DOHH2 (cell line): Measurements from ENCODE around the gene CFAP77.

Experiments
- H3F3A ChIP-seq: fragments of 200-600 bp; sonication (generic), shearing (Covaris generic); 2 replicates; pipeline ENCODE4 v1.6.0; 2016; ENCODE audit warnings: antibody characterized with exemption, mild to moderate bottlenecking; ENCODE audit not compliant: control insufficient read depth, insufficient read depth
- H3K27ac ChIP-seq: fragments of 200-600 bp; sonication (generic); 2 replicates; pipeline ENCODE4 v1.5.1; 2014; ENCODE audit warnings: low read depth, mild to moderate bottlenecking, low read length, moderate library complexity
- H3K27me3 ChIP-seq: fragments of 200-600 bp; sonication (generic); 2 replicates; pipeline ENCODE4 v1.6.1; 2014; ENCODE audit warnings: mild to moderate bottlenecking, low read length, mixed read lengths; ENCODE audit not compliant: control insufficient read depth
- H3K36me3 ChIP-seq: fragments of 200-600 bp; sonication (generic); 2 replicates; pipeline ENCODE4 v1.6.1; 2014; ENCODE audit warnings: mild to moderate bottlenecking, low read length, moderate library complexity, mixed read lengths; ENCODE audit not compliant: control insufficient read depth
- H3K4me1 ChIP-seq: fragments of 200-600 bp; sonication (generic); 2 replicates; pipeline ENCODE4 v1.6.1; 2014; ENCODE audit warnings: mild to moderate bottlenecking, low read length, mixed read lengths; ENCODE audit not compliant: control insufficient read depth
- H3K4me2 ChIP-seq: fragments of 200-600 bp; sonication (generic); 2 replicates; pipeline ENCODE4 v1.6.0; 2014; ENCODE audit warnings: mild to moderate bottlenecking, low read length, moderate library complexity
- H3K4me3 ChIP-seq: fragments of 200-600 bp; sonication (generic); 2 replicates; pipeline ENCODE4 v1.5.1; 2014; ENCODE audit warnings: mild to moderate bottlenecking, low read length, mixed read lengths
- H3K79me2 ChIP-seq: fragments of 200-600 bp; sonication (generic); 2 replicates; pipeline ENCODE4 v1.6.1; 2014; ENCODE audit warnings: mild to moderate bottlenecking, low read length, mixed read lengths; ENCODE audit not compliant: control insufficient read depth
- H3K9me2 ChIP-seq: fragments of 200-600 bp; sonication (generic); replicated peaks from 2 replicates; pipeline ENCODE4 v1.6.1; 2014; ENCODE audit warnings: mild to moderate bottlenecking, low read length, mixed read lengths; ENCODE audit not compliant: control insufficient read depth
- H3K9me3 ChIP-seq: fragments of 200-600 bp; sonication (generic); 2 replicates; pipeline ENCODE4 v1.6.1; 2014; ENCODE audit warnings: antibody characterized with exemption, low read length, mixed read lengths; ENCODE audit not compliant: control insufficient read depth, insufficient read depth
- H4K20me1 ChIP-seq: fragments of 200-600 bp; sonication (generic); 2 replicates; pipeline ENCODE4 v1.6.0; 2014; ENCODE audit warnings: low read depth, mild to moderate bottlenecking, antibody characterized with exemption, low read length, moderate library complexity; ENCODE audit not compliant: control insufficient read depth, insufficient read depth
- EZH2phosphoT487 ChIP-seq: fragments of 200-600 bp; sonication (generic); IDR thresholded peaks from 2 replicates; pipeline ENCODE4 v1.6.1; 2017; ENCODE audit warnings: borderline replicate concordance, mild to moderate bottlenecking, antibody characterized with exemption, low read length, moderate library complexity, mixed read lengths
- TF ChIP-seq, protein P1 (sequence below): fragments of 200-600 bp; sonication (generic); IDR thresholded peaks from one replicate; pipeline ENCODE4 v1.5.1; 2014; ENCODE audit warnings: antibody characterized with exemption, mild to moderate bottlenecking, low read depth, low read length; ENCODE audit not compliant: poor library complexity, severe bottlenecking

The CFAP77 gene

DNA sequence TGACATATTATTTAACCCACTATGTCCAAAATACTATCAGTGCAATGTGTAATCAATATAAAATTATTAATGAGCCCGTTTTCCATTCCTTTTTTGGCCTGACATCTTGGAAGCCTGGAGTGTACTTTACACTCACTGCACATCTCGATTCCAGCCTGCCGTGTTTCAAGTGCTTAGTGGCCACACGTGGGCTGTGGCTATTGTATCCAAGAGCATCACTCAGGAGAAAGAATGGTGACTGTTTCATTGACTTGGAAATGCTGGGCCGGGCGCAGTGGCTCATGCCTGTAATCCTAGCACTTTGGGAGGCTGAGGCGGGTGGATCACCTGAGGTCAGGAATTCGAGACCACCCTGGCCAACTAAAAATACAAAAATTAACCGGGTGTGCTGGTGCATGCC lies 54.5 kb downstream of the CFAP77 start:
- Histone ChIP-seq H3K27ac (no peak overlapping the region), H3K27me3 (no peaks in the 10 kb centered on the region)

DNA sequence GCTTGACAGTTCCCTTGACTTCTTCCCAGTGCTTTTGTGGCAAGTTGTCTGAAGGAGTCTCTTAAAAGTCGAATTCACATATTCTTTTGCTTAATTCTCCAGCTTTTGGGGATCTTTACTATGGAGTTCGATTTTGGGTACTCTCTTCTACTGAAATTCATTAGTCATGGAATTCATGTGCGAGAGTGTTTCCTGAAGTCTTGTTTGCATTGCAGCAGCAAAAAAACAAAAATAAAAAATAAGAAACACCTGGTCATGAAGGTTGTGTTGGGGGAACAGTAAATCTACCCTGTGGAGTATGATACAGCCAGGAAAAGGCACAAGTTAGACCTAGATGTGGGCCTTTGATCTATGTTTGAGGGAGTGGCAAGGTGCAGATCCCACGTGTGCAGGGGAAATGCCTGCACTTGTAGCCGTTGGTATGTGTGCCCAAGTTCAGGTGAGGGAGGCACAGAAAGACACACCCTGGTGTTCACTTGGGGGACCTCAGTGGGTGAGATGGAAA lies 55.2 kb downstream of the CFAP77 start:
- Histone ChIP-seq H3K9me2 (no peaks in the 10 kb centered on the region), H3K27ac (no peak overlapping the region), H3K4me3 (no peak overlapping the region), H3K4me1 (no peaks in the 10 kb centered on the region), H3K9me3 (no peaks in the 10 kb centered on the region), H3K36me3 (no peaks in the 10 kb centered on the region), H4K20me1 (no peaks in the 10 kb centered on the region; the same call in 1 of the 2 replicates), H3K79me2 (no peaks in the 10 kb centered on the region), H3F3A (no peaks in the 10 kb centered on the region), H3K4me2 (no peak overlapping the region), H3K27me3 (no peaks in the 10 kb centered on the region)
- no peak for TF ChIP-seq EZH2phosphoT487
- TF ChIP-seq, protein P1, sequence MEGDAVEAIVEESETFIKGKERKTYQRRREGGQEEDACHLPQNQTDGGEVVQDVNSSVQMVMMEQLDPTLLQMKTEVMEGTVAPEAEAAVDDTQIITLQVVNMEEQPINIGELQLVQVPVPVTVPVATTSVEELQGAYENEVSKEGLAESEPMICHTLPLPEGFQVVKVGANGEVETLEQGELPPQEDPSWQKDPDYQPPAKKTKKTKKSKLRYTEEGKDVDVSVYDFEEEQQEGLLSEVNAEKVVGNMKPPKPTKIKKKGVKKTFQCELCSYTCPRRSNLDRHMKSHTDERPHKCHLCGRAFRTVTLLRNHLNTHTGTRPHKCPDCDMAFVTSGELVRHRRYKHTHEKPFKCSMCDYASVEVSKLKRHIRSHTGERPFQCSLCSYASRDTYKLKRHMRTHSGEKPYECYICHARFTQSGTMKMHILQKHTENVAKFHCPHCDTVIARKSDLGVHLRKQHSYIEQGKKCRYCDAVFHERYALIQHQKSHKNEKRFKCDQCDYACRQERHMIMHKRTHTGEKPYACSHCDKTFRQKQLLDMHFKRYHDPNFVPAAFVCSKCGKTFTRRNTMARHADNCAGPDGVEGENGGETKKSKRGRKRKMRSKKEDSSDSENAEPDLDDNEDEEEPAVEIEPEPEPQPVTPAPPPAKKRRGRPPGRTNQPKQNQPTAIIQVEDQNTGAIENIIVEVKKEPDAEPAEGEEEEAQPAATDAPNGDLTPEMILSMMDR = no peak

More for the DNA sequence above, 54.5 kb downstream of the CFAP77 start:
- no peaks in the 10 kb centered on the region for H3K9me3 ChIP-seq
- H3K4me2 ChIP-seq = no peak overlapping the region
- H3K36me3 ChIP-seq = no peaks in the 10 kb centered on the region
- H3F3A ChIP-seq = no peaks in the 10 kb centered on the region
- no peaks in the 10 kb centered on the region for H3K79me2 ChIP-seq
- TF ChIP-seq, protein P1 = no peak
- TF ChIP-seq EZH2phosphoT487 = no peak
- H4K20me1 ChIP-seq = no peaks in the 10 kb centered on the region; the same call in 1 of the 2 replicates
- no peak overlapping the region for H3K4me3 ChIP-seq
- H3K9me2 ChIP-seq = no peaks in the 10 kb centered on the region
- no peaks in the 10 kb centered on the region for H3K4me1 ChIP-seq

DNA sequence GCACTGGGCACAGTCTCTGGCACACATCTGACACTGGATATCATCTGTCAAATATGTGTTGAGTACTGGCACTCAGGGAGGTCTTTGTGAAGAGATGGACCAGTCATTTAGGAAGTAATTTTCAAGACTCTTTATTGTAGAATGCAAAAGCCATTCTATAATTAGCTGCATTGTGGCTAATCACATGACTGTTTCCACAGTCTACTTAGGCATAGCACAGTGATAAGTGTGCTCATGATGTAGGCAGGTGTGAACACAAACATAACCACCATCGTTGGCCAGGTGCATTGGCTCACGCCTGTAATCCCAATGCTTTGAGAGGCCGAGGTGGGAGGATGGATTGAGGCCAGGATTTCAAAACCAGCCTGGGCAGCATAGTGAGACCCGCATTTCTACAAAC lies 62.2 kb downstream of the CFAP77 start:
- no peaks in the 10 kb centered on the region for H3K9me2 ChIP-seq
- H3K4me1 ChIP-seq = peaks cover 8% of the 10 kb centered on the region
- H4K20me1 ChIP-seq = no peaks in the 10 kb centered on the region
- H3K36me3 ChIP-seq = no peaks in the 10 kb centered on the region
- H3K27ac ChIP-seq = no peak overlapping the region
- H3K9me3 ChIP-seq = no peaks in the 10 kb centered on the region
- TF ChIP-seq EZH2phosphoT487 = no peak
- TF ChIP-seq, protein P1 = no peak
- H3F3A ChIP-seq = no peaks in the 10 kb centered on the region
- no peak overlapping the region for H3K4me3 ChIP-seq
- H3K4me2 ChIP-seq = no peak overlapping the region
- no peaks in the 10 kb centered on the region for H3K79me2 ChIP-seq
- no peaks in the 10 kb centered on the region for H3K27me3 ChIP-seq

DNA sequence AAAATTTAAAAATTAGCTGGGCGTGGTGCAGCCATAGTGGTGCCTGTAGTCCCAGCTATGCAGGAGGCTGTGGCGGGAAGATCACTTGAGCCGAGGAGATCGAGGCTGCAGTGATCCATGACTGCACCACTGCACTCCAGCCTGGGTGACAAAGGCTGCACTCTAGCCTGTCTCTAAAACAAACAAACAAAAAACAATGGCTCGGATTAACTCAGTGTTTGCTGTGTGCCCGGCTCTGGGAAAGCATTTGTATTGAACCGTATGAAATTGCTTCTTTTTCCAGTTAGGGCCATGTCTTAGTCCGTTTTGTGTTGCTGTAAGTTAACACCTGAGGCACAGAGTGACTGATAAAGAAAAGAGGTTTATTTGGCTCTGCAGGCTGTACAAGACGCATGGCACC lies 62.6 kb downstream of the CFAP77 start:
- Histone ChIP-seq H3F3A (no peaks in the 10 kb centered on the region), H3K4me2 (no peak overlapping the region), H3K79me2 (no peaks in the 10 kb centered on the region), H3K4me3 (no peak overlapping the region), H3K36me3 (no peaks in the 10 kb centered on the region), H3K27me3 (no peaks in the 10 kb centered on the region), H4K20me1 (no peaks in the 10 kb centered on the region), H3K9me3 (no peaks in the 10 kb centered on the region), H3K4me1 (peaks cover 8% of the 10 kb centered on the region), H3K27ac (no peak overlapping the region), H3K9me2 (no peaks in the 10 kb centered on the region)
- TF ChIP-seq, protein P1 = no peak
- TF ChIP-seq EZH2phosphoT487 = no peak
